HepG2 (cell line): ENCODE results near the gene SNX22. TPM values are rescaled to one million over a fixed set of nuclear protein-coding genes. Genes with fewer than 3 reads are reported as not detected.

Experiments used
- AKAP8 ChIP-seq: sonication (generic); formaldehyde crosslinking; IDR thresholded peaks from 2 replicates; pipeline ENCODE4 v1.5.1; 2020; ENCODE audit warnings: mild to moderate bottlenecking, missing genetic modification reagents
- SP2 ChIP-seq: sonication (generic); formaldehyde crosslinking; IDR thresholded peaks from 2 replicates; pipeline ENCODE4 v1.5.1; 2020; ENCODE audit warnings: mild to moderate bottlenecking, missing genetic modification reagents
- ZIK1 ChIP-seq: sonication (generic); formaldehyde crosslinking; IDR thresholded peaks from 2 replicates; pipeline ENCODE4 v1.5.0; 2020; ENCODE audit warnings: mild to moderate bottlenecking, low read depth, missing genetic modification reagents, borderline replicate concordance
- ZNF260 ChIP-seq: sonication (generic); formaldehyde crosslinking; IDR thresholded peaks from 2 replicates; pipeline ENCODE4 v1.4.0; 2020; ENCODE audit warnings: missing genetic modification reagents, low read depth, mild to moderate bottlenecking, borderline replicate concordance
- ZNF790 ChIP-seq: sonication (generic); formaldehyde crosslinking; IDR thresholded peaks from 2 replicates; pipeline ENCODE4 v1.8.0; 2022; ENCODE audit warnings: missing genetic modification reagents, mild to moderate bottlenecking, borderline replicate concordance
- polyA plus RNA-seq, 8 experiments: library from polyadenylated mRNA; depleted of rRNA in 3 of 8; stranded (reverse) in 7 of 8; unstranded in 1 of 8; fragments of >200 nt; fragmentation: Illumina TruSeq in 4 of 8; extraction: Trizol in 4 of 8; gene quantifications; 2 replicates each; pipeline versions ENCODE4 v1.2.1 to v1.2.3, GENCODE V29; 2011 to 2016; ENCODE audit warnings: low read depth in 4 of 8, missing spikeins in 1 of 8, mixed read lengths in 1 of 8; ENCODE audit not compliant: insufficient read depth in 1 of 8
- total RNA-seq, 5 experiments: library from RNA; depleted of rRNA; stranded (reverse); fragments of >200 nt; fragmentation: Illumina TruSeq; extraction: Trizol; gene quantifications; 2 replicates each; pipeline ENCODE4 v1.2.3, GENCODE V29; 2016; ENCODE audit warnings: low read depth in 1 of 5
- TF ChIP-seq, protein P1 (sequence below): sonication (generic); formaldehyde crosslinking; IDR thresholded peaks from 2 replicates; pipeline ENCODE4 v1.9.0; 2021; ENCODE audit warnings: missing genetic modification reagents, mild to moderate bottlenecking, borderline replicate concordance
- TF ChIP-seq, protein P2 (sequence below): sonication (generic); formaldehyde crosslinking; conservative IDR thresholded peaks from 2 replicates; pipeline ENCODE4 v1.4.0; 2020; ENCODE audit warnings: missing genetic modification reagents
- TF ChIP-seq, protein P3 (sequence below): sonication (generic); formaldehyde crosslinking; IDR thresholded peaks from 2 replicates; pipeline ENCODE4 v1.9.0; 2022; ENCODE audit warnings: low read depth, missing genetic modification reagents
- TF ChIP-seq, protein P4 (sequence below): sonication (generic); formaldehyde crosslinking; conservative IDR thresholded peaks from 2 replicates; pipeline ENCODE4 v1.4.0; 2020; ENCODE audit warnings: mild to moderate bottlenecking, missing genetic modification reagents, moderate library complexity
- TF ChIP-seq, protein P5 (sequence below): IDR thresholded peaks from 2 replicates; pipeline ENCODE4 v1.6.1; 2016
- TF ChIP-seq, protein P6 (sequence below): sonication (generic); formaldehyde crosslinking; IDR thresholded peaks from 2 replicates; pipeline ENCODE4 v1.4.0; 2020; ENCODE audit warnings: missing genetic modification reagents, borderline replicate concordance

The SNX22 gene
- total and polyA plus RNA-seq, 2 of the 13 experiments (the other 11 are each of a cell fraction or from before 2014, with no cell fraction given): 2.3 to 5.5 TPM

DNA sequence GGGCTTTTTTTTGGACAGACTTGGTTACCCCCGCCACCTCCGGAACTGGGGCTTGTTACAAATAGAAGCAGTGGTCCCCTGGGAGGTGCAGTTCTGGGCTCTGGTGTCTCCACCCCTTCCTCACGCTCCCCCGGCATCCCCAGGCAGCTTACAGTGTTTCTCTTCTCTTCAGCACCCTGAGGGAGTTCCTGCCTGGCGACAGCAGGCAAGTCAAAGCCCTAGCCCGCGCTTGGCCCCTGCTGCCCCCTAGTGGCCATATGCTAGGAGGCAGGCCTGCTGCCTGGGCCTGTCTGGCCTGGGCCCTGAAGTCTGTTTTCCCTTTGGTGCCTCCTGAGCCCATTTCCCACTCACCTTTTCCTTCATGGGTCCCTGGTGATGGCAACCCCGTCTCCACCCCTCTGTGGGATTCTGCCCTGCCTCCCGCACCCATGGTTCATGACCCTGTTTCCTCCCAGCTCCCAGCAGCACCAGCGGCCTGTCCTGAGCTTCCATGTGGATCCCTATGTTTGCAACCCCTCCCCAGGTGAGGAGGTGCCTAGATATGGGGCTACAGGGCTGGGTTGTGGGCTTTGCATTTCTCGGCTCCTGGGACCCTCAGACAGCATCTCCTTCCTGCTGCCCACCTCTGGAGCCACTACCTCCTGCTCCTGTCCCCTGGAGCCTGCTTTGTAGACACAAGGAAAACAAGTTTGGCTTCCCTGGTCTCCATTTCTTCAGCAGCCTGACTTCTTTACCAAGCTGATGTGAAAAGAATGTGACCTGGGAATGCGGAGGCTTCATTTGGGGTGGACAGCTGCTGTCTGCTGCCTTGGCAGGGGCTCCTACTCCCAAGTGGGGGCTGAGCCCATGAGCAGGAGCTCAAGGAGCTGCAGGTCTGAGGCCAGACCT is 2.2 kb downstream of the SNX22 start (continued):
- TF ChIP-seq, protein P1, sequence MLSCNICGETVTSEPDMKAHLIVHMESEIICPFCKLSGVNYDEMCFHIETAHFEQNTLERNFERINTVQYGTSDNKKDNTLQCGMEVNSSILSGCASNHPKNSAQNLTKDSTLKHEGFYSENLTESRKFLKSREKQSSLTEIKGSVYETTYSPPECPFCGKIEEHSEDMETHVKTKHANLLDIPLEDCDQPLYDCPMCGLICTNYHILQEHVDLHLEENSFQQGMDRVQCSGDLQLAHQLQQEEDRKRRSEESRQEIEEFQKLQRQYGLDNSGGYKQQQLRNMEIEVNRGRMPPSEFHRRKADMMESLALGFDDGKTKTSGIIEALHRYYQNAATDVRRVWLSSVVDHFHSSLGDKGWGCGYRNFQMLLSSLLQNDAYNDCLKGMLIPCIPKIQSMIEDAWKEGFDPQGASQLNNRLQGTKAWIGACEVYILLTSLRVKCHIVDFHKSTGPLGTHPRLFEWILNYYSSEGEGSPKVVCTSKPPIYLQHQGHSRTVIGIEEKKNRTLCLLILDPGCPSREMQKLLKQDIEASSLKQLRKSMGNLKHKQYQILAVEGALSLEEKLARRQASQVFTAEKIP: no peak
- TF ChIP-seq ZIK1 (CRISPR knock-in tag) (0 out of 2 replicates have a peak, but pooled peaks have one; percentile 20), ZNF260 (CRISPR knock-in tag) (no peak), SP2 (no peak), AKAP8 (CRISPR knock-in tag) (no peak), ZNF790 (CRISPR knock-in tag) (no peak)
- TF ChIP-seq, protein P2, sequence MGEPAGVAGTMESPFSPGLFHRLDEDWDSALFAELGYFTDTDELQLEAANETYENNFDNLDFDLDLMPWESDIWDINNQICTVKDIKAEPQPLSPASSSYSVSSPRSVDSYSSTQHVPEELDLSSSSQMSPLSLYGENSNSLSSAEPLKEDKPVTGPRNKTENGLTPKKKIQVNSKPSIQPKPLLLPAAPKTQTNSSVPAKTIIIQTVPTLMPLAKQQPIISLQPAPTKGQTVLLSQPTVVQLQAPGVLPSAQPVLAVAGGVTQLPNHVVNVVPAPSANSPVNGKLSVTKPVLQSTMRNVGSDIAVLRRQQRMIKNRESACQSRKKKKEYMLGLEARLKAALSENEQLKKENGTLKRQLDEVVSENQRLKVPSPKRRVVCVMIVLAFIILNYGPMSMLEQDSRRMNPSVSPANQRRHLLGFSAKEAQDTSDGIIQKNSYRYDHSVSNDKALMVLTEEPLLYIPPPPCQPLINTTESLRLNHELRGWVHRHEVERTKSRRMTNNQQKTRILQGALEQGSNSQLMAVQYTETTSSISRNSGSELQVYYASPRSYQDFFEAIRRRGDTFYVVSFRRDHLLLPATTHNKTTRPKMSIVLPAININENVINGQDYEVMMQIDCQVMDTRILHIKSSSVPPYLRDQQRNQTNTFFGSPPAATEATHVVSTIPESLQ (CRISPR knock-in tag): no peak
- TF ChIP-seq, protein P3, sequence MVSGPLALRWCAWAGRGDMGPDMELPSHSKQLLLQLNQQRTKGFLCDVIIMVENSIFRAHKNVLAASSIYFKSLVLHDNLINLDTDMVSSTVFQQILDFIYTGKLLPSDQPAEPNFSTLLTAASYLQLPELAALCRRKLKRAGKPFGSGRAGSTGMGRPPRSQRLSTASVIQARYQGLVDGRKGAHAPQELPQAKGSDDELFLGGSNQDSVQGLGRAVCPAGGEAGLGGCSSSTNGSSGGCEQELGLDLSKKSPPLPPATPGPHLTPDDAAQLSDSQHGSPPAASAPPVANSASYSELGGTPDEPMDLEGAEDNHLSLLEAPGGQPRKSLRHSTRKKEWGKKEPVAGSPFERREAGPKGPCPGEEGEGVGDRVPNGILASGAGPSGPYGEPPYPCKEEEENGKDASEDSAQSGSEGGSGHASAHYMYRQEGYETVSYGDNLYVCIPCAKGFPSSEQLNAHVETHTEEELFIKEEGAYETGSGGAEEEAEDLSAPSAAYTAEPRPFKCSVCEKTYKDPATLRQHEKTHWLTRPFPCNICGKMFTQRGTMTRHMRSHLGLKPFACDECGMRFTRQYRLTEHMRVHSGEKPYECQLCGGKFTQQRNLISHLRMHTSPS: no peak
- TF ChIP-seq, protein P4, sequence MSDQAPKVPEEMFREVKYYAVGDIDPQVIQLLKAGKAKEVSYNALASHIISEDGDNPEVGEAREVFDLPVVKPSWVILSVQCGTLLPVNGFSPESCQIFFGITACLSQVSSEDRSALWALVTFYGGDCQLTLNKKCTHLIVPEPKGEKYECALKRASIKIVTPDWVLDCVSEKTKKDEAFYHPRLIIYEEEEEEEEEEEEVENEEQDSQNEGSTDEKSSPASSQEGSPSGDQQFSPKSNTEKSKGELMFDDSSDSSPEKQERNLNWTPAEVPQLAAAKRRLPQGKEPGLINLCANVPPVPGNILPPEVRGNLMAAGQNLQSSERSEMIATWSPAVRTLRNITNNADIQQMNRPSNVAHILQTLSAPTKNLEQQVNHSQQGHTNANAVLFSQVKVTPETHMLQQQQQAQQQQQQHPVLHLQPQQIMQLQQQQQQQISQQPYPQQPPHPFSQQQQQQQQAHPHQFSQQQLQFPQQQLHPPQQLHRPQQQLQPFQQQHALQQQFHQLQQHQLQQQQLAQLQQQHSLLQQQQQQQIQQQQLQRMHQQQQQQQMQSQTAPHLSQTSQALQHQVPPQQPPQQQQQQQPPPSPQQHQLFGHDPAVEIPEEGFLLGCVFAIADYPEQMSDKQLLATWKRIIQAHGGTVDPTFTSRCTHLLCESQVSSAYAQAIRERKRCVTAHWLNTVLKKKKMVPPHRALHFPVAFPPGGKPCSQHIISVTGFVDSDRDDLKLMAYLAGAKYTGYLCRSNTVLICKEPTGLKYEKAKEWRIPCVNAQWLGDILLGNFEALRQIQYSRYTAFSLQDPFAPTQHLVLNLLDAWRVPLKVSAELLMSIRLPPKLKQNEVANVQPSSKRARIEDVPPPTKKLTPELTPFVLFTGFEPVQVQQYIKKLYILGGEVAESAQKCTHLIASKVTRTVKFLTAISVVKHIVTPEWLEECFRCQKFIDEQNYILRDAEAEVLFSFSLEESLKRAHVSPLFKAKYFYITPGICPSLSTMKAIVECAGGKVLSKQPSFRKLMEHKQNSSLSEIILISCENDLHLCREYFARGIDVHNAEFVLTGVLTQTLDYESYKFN (CRISPR knock-in tag): no peak
- TF ChIP-seq, protein P5, sequence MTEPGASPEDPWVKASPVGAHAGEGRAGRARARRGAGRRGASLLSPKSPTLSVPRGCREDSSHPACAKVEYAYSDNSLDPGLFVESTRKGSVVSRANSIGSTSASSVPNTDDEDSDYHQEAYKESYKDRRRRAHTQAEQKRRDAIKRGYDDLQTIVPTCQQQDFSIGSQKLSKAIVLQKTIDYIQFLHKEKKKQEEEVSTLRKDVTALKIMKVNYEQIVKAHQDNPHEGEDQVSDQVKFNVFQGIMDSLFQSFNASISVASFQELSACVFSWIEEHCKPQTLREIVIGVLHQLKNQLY (CRISPR knock-in tag): no peak
- TF ChIP-seq, protein P6, sequence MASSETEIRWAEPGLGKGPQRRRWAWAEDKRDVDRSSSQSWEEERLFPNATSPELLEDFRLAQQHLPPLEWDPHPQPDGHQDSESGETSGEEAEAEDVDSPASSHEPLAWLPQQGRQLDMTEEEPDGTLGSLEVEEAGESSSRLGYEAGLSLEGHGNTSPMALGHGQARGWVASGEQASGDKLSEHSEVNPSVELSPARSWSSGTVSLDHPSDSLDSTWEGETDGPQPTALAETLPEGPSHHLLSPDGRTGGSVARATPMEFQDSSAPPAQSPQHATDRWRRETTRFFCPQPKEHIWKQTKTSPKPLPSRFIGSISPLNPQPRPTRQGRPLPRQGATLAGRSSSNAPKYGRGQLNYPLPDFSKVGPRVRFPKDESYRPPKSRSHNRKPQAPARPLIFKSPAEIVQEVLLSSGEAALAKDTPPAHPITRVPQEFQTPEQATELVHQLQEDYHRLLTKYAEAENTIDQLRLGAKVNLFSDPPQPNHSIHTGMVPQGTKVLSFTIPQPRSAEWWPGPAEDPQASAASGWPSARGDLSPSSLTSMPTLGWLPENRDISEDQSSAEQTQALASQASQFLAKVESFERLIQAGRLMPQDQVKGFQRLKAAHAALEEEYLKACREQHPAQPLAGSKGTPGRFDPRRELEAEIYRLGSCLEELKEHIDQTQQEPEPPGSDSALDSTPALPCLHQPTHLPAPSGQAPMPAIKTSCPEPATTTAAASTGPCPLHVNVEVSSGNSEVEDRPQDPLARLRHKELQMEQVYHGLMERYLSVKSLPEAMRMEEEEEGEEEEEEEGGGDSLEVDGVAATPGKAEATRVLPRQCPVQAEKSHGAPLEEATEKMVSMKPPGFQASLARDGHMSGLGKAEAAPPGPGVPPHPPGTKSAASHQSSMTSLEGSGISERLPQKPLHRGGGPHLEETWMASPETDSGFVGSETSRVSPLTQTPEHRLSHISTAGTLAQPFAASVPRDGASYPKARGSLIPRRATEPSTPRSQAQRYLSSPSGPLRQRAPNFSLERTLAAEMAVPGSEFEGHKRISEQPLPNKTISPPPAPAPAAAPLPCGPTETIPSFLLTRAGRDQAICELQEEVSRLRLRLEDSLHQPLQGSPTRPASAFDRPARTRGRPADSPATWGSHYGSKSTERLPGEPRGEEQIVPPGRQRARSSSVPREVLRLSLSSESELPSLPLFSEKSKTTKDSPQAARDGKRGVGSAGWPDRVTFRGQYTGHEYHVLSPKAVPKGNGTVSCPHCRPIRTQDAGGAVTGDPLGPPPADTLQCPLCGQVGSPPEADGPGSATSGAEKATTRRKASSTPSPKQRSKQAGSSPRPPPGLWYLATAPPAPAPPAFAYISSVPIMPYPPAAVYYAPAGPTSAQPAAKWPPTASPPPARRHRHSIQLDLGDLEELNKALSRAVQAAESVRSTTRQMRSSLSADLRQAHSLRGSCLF (CRISPR knock-in tag): no peak
